Hepatocyte (in vitro differentiated cells): ENCODE data around the gene POU2AF3. TPM values are rescaled to one million over a fixed set of nuclear protein-coding genes. Genes with fewer than 3 reads are reported as not detected.

Experiments used
- DNase-seq: peaks from one replicate; pipeline ENCODE4 v3.0.0-alpha.2; 2016; ENCODE audit warnings: low spot score
- H2AFZ ChIP-seq: fragments of 200-600 bp; sonication (generic); 2 replicates; pipeline ENCODE4 v1.6.0; 2016; ENCODE audit warnings: antibody characterized with exemption, mild to moderate bottlenecking
- H3K27ac ChIP-seq: fragments of 200-600 bp; sonication (generic); 2 replicates; pipeline ENCODE4 v1.5.1; 2016; ENCODE audit warnings: mild to moderate bottlenecking
- H3K27me3 ChIP-seq: fragments of 200-600 bp; sonication (generic); 2 replicates; pipeline ENCODE4 v1.6.1; 2016
- H3K36me3 ChIP-seq: fragments of 200-600 bp; sonication (generic); replicated peaks from 2 replicates; pipeline ENCODE4 v1.5.1; 2016; ENCODE audit warnings: low read depth; ENCODE audit not compliant: insufficient read depth
- H3K4me1 ChIP-seq: fragments of 200-600 bp; sonication (generic); 2 replicates; pipeline ENCODE4 v1.5.1; 2016; ENCODE audit warnings: mild to moderate bottlenecking, moderate library complexity; ENCODE audit not compliant: insufficient read depth
- H3K4me2 ChIP-seq: fragments of 200-600 bp; sonication (generic); 2 replicates; pipeline ENCODE4 v1.6.0; 2016
- H3K4me3 ChIP-seq: fragments of 200-600 bp; sonication (generic); 2 replicates; pipeline ENCODE4 v1.5.1; 2016; ENCODE audit warnings: mild to moderate bottlenecking
- H3K79me2 ChIP-seq: fragments of 200-600 bp; sonication (generic); 2 replicates; pipeline ENCODE4 v1.6.0; 2017; ENCODE audit warnings: mild to moderate bottlenecking
- H3K9me2 ChIP-seq: fragments of 200-600 bp; sonication (generic); replicated peaks from 2 replicates; pipeline ENCODE4 v1.6.0; 2017; ENCODE audit warnings: mild to moderate bottlenecking; ENCODE audit not compliant: insufficient read depth
- H3K9me3 ChIP-seq: fragments of 200-600 bp; sonication (generic); 2 replicates; pipeline ENCODE4 v1.5.1; 2016; ENCODE audit warnings: low read depth, mild to moderate bottlenecking
- H4K20me1 ChIP-seq: fragments of 200-600 bp; sonication (generic); 2 replicates; pipeline ENCODE4 v1.6.0; 2016; ENCODE audit warnings: mild to moderate bottlenecking; ENCODE audit not compliant: insufficient read depth, poor library complexity, severe bottlenecking
- CTCF ChIP-seq: fragments of 200-600 bp; sonication (generic); IDR thresholded peaks from 2 replicates; pipeline ENCODE4 v1.5.1; 2016; ENCODE audit warnings: antibody characterized with exemption, mild to moderate bottlenecking; ENCODE audit not compliant: poor library complexity
- EZH2 ChIP-seq: fragments of 200-600 bp; sonication (generic); IDR thresholded peaks from 2 replicates; pipeline ENCODE4 v1.6.1; 2016; ENCODE audit warnings: antibody characterized with exemption, mild to moderate bottlenecking, borderline replicate concordance
- EZH2phosphoT487 ChIP-seq: fragments of 200-600 bp; sonication (generic); IDR thresholded peaks from one replicate; pipeline ENCODE4 v1.6.1; 2018; ENCODE audit warnings: antibody characterized with exemption, mild to moderate bottlenecking, low read depth, moderate library complexity; ENCODE audit not compliant: unreplicated experiment, severe bottlenecking
- WGBS: methylation state at CpG from one replicate; pipeline ENCODE4 v1.1.6; 2016; ENCODE audit warnings: low lambda C conversion rate; ENCODE audit errors: missing lambda C conversion rate; 5-methylcytosine and 5-hydroxymethylcytosine counted together
- polyA plus RNA-seq: library from polyadenylated mRNA; unstranded; fragments of >200 nt; fragmentation: Nextera tagmentation; extraction: Ambion mirVana; gene quantifications from 2 replicates; pipeline ENCODE4 v1.2.1, GENCODE V29; 2016
- total RNA-seq: library from RNA; depleted of rRNA; stranded (reverse); fragments of >200 nt; gene quantifications from 2 replicates; pipeline ENCODE4 v1.2.3, GENCODE V29; 2014

POU2AF3 gene
- total and polyA plus RNA-seq, 2 experiments from 2014 or later, result 2.5 to 3.0 TPM

DNA sequence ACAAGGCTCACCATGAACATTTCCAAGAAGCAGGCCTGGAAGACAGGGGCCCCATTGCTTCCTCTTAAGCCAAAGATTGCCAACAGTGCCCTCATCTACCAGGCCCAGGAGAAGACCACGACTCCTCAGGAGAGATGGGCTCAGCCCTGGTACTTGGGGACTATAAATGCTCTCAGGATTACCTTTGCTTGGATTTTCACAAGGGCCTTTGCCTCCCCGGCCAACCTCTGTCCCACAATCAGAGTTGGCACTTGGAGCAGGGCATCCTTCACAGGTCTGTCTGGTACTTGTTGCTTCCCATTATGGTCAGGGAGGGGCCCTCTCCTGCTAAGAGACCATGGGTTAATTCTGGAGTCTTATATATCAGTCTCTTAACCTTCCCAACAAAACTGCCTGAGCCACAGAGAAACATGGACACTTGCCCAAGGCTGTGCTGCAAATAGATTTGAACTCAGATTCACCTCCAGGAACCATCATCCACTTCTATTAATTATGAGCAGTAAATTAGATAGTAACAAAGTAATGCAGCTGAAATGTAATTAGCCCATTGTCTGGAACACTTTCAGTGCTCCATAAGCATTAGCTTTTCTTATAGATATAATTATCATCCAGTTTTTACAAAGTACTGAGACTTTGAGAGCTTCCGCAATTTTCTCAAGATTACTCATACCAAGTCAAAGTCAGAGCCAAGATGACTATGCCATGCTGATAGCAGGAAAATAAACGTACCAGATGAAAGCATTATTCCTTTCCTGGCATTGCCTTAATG is 33.5 kb downstream of the POU2AF3 start:
- H4K20me1 ChIP-seq, result no peaks in the 10 kb centered on the region
- H3K9me2 ChIP-seq, result no peaks in the 10 kb centered on the region
- TF ChIP-seq EZH2phosphoT487 (no peak), CTCF (no peak), EZH2 (no peak)
- H3K27me3 ChIP-seq, result no peaks in the 10 kb centered on the region
- DNase-seq, result no peak
- no peaks in the 10 kb centered on the region for H3K36me3 ChIP-seq
- no peaks in the 10 kb centered on the region for H3K9me3 ChIP-seq
- no peak overlapping the region for H3K4me2 ChIP-seq
- no peaks in the 10 kb centered on the region for H3K79me2 ChIP-seq
- H3K4me1 ChIP-seq, result peaks cover 40% of the 10 kb centered on the region
- no peak overlapping the region for H3K27ac ChIP-seq
- no peak overlapping the region for H2AFZ ChIP-seq
- WGBS, result 93% methylated on average over 4 of the region's 4 CpGs
- no peak overlapping the region for H3K4me3 ChIP-seq

- Histone ChIP-seq H3K4me2 (peak overlapping the region; percentile 40), H2AFZ (no peak overlapping the region), H3K4me3 (no peak overlapping the region), H4K20me1 (no peaks in the 10 kb centered on the region), H3K27me3 (no peaks in the 10 kb centered on the region), H3K27ac (peak overlapping the region; percentile 65), H3K9me3 (no peaks in the 10 kb centered on the region), H3K79me2 (no peaks in the 10 kb centered on the region), H3K4me1 (peaks cover 41% of the 10 kb centered on the region), H3K9me2 (no peaks in the 10 kb centered on the region), H3K36me3 (no peaks in the 10 kb centered on the region)
- peak; percentile 74 for DNase-seq
- no peak for TF ChIP-seq EZH2phosphoT487
- no peak for TF ChIP-seq EZH2
- TF ChIP-seq CTCF, result no peak
- 35% methylated on average over 9 of the region's 9 CpGs for WGBS
Observed at GRCh38 chr11:111334532-111335502, 36.5 kb downstream of the POU2AF3 start.

GRCh38 chr11:111335549-111335948 is 37.2 kb downstream of the POU2AF3 start:
- H3K4me1 ChIP-seq, result peaks cover 41% of the 10 kb centered on the region
- no peak overlapping the region for H2AFZ ChIP-seq
- no peaks in the 10 kb centered on the region for H3K27me3 ChIP-seq
- H4K20me1 ChIP-seq, result no peaks in the 10 kb centered on the region
- TF ChIP-seq EZH2phosphoT487 (no peak), CTCF (no peak), EZH2 (no peak)
- WGBS, result 55% methylated on average over 6 of the region's 6 CpGs
- H3K4me2 ChIP-seq, result peak overlapping the region; percentile 40
- H3K27ac ChIP-seq, result peak overlapping the region; percentile 65
- no peak for DNase-seq
- H3K9me3 ChIP-seq, result no peaks in the 10 kb centered on the region
- H3K4me3 ChIP-seq, result no peak overlapping the region
- no peaks in the 10 kb centered on the region for H3K9me2 ChIP-seq
- H3K36me3 ChIP-seq, result no peaks in the 10 kb centered on the region
- H3K79me2 ChIP-seq, result no peaks in the 10 kb centered on the region
